HG02610 (cell line): ENCODE data around the gene ZNF668.

Experiments used
- ATAC-seq: cut with Tn5 transposase; IDR thresholded peaks from one replicate; pipeline ENCODE4 v1.9.1; 2021; ENCODE audit warnings: mild to moderate bottlenecking, moderate library complexity; ENCODE audit not compliant: unreplicated experiment

ZNF668 gene

DNA sequence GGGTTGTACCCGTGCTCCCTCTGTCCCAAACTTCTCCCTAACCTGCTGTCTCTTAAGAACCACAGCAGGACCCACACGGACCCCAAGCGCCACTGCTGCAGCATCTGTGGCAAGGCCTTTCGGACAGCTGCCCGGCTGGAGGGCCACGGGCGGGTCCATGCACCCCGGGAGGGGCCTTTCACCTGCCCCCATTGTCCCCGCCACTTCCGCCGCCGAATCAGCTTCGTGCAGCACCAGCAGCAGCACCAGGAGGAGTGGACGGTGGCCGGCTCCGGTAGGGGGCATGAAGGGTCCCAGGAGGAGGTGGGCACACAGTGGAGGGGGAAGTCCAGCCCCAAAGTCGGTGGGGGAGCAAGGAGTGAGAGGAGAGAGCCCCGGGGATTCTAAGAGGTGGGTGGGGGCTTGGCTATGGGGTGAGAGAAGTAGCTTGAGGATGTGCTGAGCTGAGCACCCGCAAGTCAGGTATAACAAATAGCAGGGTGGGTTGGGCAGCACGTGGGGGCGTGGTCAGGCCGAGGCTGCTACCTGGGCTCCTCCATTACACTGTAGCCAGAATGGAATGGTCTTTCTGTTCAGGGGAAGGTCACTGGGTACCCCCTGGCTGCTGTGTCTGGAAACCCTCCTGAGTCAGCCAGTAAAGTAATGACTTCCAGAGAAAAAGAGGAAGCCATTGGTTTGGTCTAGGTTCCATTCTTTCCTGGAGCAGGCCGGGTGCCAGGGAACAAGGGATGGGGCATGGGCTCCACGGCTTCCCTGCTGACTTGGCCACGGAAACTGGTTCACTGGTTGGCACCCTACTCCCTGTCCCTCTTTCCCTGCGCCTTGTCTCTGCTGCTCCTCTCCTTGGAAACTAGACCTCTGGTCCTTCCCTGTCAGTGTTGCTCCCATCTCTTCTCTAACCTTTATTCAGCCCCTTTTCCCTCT is 7.7 kb upstream of the ZNF668 start:
- ATAC-seq = no peak

GRCh38 chr16:31080756-31081419 is 6.8 kb upstream of the ZNF668 start:
- ATAC-seq = no peak

- no peak for ATAC-seq
These were observed 6.1 kb upstream of the ZNF668 start for GRCh38 chr16:31080035-31080629.

- ATAC-seq = no peak
These were observed 5.4 kb upstream of the ZNF668 start for GRCh38 chr16:31079342-31079944.

DNA sequence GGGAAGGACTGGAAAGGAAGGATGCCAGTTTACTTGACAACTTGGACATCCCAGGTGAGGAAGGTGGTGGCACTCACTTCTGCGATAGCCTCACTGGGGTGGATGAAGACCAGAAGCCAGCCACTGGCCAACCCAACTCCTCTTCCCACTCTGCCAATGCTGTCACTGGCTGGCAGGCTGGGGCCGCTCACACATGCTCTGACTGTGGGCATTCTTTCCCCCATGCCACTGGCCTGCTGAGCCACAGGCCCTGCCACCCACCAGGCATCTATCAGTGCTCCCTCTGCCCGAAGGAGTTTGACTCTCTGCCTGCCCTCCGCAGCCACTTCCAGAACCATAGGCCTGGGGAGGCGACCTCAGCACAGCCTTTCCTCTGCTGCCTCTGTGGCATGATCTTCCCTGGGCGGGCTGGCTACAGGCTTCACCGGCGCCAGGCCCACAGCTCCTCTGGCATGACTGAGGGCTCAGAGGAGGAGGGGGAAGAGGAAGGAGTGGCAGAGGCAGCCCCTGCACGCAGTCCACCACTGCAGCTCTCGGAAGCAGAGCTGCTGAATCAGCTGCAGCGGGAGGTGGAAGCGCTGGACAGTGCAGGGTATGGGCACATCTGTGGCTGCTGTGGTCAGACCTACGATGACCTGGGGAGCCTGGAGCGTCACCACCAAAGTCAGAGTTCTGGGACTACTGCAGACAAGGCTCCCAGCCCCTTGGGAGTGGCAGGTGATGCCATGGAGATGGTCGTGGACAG is 4.7 kb upstream of the ZNF668 start:
- no peak for ATAC-seq

DNA sequence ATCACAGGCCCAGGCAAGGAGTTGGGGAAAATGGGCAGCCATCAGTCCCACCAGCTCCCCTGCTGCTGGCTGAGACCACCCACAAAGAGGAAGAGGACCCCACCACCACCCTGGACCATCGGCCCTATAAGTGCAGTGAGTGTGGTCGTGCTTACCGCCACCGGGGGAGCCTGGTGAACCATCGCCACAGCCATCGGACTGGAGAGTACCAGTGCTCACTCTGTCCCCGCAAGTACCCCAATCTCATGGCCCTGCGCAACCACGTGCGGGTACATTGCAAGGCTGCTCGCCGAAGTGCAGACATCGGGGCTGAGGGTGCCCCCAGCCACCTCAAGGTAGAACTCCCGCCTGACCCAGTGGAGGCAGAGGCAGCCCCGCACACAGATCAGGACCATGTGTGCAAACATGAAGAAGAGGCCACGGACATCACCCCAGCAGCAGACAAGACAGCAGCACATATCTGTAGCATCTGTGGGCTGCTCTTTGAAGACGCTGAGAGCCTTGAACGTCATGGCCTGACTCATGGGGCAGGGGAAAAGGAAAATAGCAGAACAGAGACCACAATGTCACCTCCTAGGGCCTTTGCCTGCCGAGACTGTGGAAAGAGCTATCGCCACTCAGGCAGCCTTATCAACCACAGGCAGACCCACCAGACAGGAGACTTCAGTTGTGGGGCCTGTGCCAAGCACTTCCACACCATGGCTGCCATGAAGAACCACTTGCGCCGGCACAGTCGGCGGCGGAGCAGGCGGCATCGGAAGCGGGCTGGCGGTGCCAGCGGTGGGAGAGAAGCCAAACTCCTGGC is 3.8 kb upstream of the ZNF668 start:
- ATAC-seq = no peak

- ATAC-seq = no peak
These were observed 3.0 kb upstream of the ZNF668 start for GRCh38 chr16:31077024-31077423.

GRCh38 chr16:31076319-31076718 is 2.3 kb upstream of the ZNF668 start:
- no peak for ATAC-seq

DNA sequence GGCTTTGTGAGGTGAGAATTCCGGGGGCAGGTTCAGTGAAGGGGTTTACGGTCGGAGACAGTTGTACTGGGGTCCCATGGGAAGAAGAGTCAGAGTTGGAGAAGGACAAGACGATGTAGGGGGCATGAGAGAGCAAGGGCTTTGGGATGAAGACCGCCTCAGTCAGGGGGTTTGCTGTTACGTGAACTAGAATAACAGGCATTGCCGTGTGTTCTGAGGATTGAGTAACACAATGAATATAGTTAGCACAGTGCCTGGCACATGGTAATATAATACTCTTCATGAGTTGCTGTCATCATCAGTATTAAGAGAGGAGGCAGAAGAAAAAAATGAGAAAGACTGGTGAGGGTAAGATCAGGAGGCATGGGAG is 759 bp upstream of the ZNF668 start:
- no peak for ATAC-seq

DNA sequence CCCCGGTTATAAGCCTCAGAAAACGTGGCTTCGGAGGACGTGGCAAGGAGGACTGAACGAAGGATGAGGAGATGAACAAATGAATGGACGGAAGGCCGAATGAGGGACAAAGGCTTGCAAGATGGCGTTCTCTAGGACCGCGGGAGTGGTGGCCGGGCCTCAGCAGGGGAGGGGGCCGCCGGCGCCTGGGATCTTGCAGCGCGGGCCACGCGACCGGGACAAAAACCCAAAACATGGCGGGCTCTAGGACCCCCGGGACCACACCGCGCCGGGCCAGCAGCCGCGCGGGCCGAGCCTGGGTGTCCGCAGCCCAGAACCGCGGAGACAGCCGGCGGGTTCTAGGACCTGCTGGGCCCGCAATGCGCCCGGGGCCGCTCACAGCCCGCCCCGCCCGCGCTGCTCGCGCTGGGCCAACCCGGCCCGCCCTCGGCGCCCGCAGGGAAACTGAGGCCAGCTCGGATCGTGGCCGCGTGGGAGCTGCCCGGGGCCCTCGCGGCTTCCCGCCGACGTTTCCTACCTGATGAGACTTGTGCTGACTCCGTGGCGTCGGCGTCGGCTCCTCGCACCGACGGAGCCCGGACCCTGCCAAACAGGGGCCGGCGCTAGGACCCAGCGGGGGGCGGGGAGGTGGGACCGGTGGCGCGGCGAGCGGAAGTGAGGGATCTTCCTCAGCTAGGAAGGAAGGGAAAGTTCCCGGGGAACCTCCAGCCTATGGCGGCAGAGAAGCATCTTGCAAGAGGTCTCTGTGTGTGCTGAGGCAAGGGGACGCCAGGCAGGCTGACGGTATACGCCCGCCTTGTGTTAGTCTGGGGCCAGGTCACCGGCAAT is 684 bp downstream of the ZNF668 start:
- ATAC-seq = peak; percentile 44

GRCh38 chr16:31072540-31073141 is 1.4 kb downstream of the ZNF668 start:
- no peak for ATAC-seq

GRCh38 chr16:31071861-31072260 is 2.2 kb downstream of the ZNF668 start:
- ATAC-seq = no peak

- no peak for ATAC-seq
These were observed 6.7 kb downstream of the ZNF668 start for GRCh38 chr16:31067342-31067741.

DNA sequence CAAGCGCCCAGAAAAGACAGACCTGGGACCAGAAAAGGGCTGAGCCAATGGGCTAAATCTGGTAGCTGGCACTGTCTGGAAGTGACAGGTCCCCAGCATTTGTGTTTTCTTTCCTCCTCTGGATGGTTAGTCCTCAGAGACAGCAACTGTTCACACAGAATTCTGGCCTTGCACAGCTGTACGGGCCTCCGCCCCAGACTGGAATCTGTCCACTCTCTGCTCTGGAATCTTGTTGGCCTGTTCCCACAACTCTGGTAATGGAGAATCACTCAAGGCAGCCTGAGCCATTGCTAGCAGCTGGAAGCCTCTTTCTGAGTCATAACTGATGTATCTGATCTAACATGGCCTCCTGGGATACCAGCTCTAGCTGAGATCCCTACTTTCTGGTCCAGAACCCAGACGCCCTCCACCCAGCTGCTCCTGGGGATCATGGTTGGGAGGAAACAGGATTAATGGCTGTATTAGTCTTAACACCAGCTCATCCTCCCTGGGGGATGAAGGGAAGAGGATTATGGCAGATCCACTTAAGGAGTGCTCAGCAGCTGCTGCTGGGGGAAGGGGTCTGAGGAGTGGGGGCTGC is 9.1 kb downstream of the ZNF668 start:
- no peak for ATAC-seq

- no peak for ATAC-seq
These were observed 10.0 kb downstream of the ZNF668 start for GRCh38 chr16:31063843-31064611.

DNA sequence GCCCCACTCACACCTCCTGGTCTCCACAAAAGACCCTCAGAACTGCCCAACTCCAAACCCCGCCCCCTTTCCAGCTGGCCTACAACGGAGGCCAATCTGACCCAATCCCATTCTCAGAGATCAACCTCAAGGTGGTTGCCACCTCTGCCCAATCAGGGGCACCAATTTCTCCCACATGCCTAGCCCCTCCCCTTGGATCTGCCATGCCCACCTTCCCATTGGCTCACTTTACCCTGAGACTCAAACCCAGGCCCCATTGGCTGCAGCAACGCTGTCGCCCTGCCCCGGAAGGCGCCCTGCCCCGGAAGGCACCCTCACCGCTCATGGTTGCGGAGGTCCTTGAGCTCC is 10.6 kb downstream of the ZNF668 start:
- ATAC-seq = no peak

DNA sequence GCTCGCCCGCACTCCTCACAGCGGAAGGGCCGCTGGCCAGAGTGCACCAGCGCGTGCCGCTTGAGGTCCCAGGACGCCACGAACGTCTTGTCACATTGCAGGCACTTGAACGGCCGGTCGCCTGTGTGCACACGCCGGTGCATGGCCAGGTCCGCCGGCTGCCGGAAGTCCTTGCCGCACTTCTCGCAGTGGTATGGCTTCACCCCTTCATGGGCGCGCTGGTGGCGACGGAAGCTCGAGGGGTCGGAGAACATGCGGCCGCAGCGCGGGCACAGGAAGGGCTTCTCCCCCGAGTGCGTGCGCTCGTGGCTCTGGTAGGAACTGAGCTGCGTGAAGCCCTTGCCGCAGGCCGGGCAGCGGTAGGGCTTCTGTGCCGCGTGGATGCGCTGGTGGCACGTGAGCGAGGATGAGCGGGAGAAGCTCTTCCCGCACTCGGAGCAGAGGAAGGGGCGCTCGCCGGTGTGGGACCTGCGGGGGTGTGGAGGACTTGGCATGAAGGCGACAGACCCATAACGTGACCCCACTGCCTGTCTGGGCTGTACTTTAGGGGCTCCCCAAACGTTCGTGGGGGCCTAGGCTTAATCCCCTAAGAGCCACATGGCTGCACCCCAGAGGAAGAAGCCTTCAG is 12.1 kb downstream of the ZNF668 start:
- ATAC-seq = no peak
